ENCODE results near the gene SCN10A. TPM values are rescaled to one million over a fixed set of nuclear protein-coding genes. Genes with fewer than 3 reads are reported as not detected.

SCN10A gene
- total RNA-seq, 1 experiment from 2014 or later: not detected

GRCh38 chr3:38773528-38773927, 42.5 kb downstream of the SCN10A start:
- ChIA-PET CTCF (no interaction called here), POLR2A (no interaction called here)
- no peak overlapping the region for H3K4me3 Mint-ChIP-seq (ENCODE audit: unreplicated experiment)
- H3K27me3 Mint-ChIP-seq (ENCODE audit: insufficient read depth, unreplicated experiment): peaks cover 49% of the 10 kb centered on the region
- no TSS peak for BruUV-seq (replicated peaks)
- DNase-seq (ENCODE audit: unreplicated experiment): no peak
- H3K4me1 Mint-ChIP-seq (ENCODE audit: insufficient read depth, unreplicated experiment): no peaks in the 10 kb centered on the region
- intact Hi-C loops (cut with micrococcal nuclease): no loop called here
- H3K36me3 Mint-ChIP-seq (ENCODE audit: insufficient read depth, unreplicated experiment): no peaks in the 10 kb centered on the region
- no peak overlapping the region for H3K27ac Mint-ChIP-seq (ENCODE audit: low read depth, unreplicated experiment)
- TF ChIP-seq CTCF (IDR thresholded peaks at IDR 0.05; ENCODE audit: unreplicated experiment): no peak
- no peaks in the 10 kb centered on the region for H3K9me3 Mint-ChIP-seq (ENCODE audit: unreplicated experiment)

- DNase-seq (ENCODE audit: unreplicated experiment): no peak
- CTCF ChIA-PET: no interaction called here
- H3K27ac Mint-ChIP-seq (ENCODE audit: low read depth, unreplicated experiment): no peak overlapping the region
- H3K9me3 Mint-ChIP-seq (ENCODE audit: unreplicated experiment): peaks cover 7% of the 10 kb centered on the region
- no peak for TF ChIP-seq CTCF (IDR thresholded peaks at IDR 0.05; ENCODE audit: unreplicated experiment)
- no peaks in the 10 kb centered on the region for H3K4me1 Mint-ChIP-seq (ENCODE audit: insufficient read depth, unreplicated experiment)
- no TSS peak for BruUV-seq (replicated peaks)
- intact Hi-C loops (cut with micrococcal nuclease): no loop called here
- H3K36me3 Mint-ChIP-seq (ENCODE audit: insufficient read depth, unreplicated experiment): no peaks in the 10 kb centered on the region
- POLR2A ChIA-PET: no interaction called here
- H3K4me3 Mint-ChIP-seq (ENCODE audit: unreplicated experiment): no peak overlapping the region
- peaks cover 38% of the 10 kb centered on the region for H3K27me3 Mint-ChIP-seq (ENCODE audit: insufficient read depth, unreplicated experiment)
Observed at GRCh38 chr3:38763569-38763968, 52.4 kb downstream of the SCN10A start.

- no TSS peak for BruUV-seq (replicated peaks)
- H3K36me3 Mint-ChIP-seq (ENCODE audit: insufficient read depth, unreplicated experiment): no peaks in the 10 kb centered on the region
- CTCF ChIA-PET: no interaction called here
- H3K4me1 Mint-ChIP-seq (ENCODE audit: insufficient read depth, unreplicated experiment): no peaks in the 10 kb centered on the region
- H3K27me3 Mint-ChIP-seq (ENCODE audit: insufficient read depth, unreplicated experiment): peaks cover 29% of the 10 kb centered on the region
- no peak overlapping the region for H3K27ac Mint-ChIP-seq (ENCODE audit: low read depth, unreplicated experiment)
- no peaks in the 10 kb centered on the region for H3K9me3 Mint-ChIP-seq (ENCODE audit: unreplicated experiment)
- no peak for DNase-seq (ENCODE audit: unreplicated experiment)
- intact Hi-C loops (cut with micrococcal nuclease): no loop called here
- no peak overlapping the region for H3K4me3 Mint-ChIP-seq (ENCODE audit: unreplicated experiment)
- POLR2A ChIA-PET: no interaction called here
- no peak for TF ChIP-seq CTCF (IDR thresholded peaks at IDR 0.05; ENCODE audit: unreplicated experiment)
Observed at GRCh38 chr3:38758557-38758956, 57.5 kb downstream of the SCN10A start.

- no peaks in the 10 kb centered on the region for H3K9me3 Mint-ChIP-seq (ENCODE audit: unreplicated experiment)
- H3K27ac Mint-ChIP-seq (ENCODE audit: low read depth, unreplicated experiment): no peak overlapping the region
- CTCF ChIA-PET: no interaction called here
- no peaks in the 10 kb centered on the region for H3K4me1 Mint-ChIP-seq (ENCODE audit: insufficient read depth, unreplicated experiment)
- no peak for DNase-seq (ENCODE audit: unreplicated experiment)
- no peak for TF ChIP-seq CTCF (IDR thresholded peaks at IDR 0.05; ENCODE audit: unreplicated experiment)
- H3K36me3 Mint-ChIP-seq (ENCODE audit: insufficient read depth, unreplicated experiment): no peaks in the 10 kb centered on the region
- intact Hi-C loops (cut with micrococcal nuclease): no loop called here
- POLR2A ChIA-PET: no interaction called here
- no peak overlapping the region for H3K4me3 Mint-ChIP-seq (ENCODE audit: unreplicated experiment)
- H3K27me3 Mint-ChIP-seq (ENCODE audit: insufficient read depth, unreplicated experiment): peaks cover 27% of the 10 kb centered on the region
- no TSS peak for BruUV-seq (replicated peaks)
Observed at GRCh38 chr3:38757721-38758120, 58.3 kb downstream of the SCN10A start.
